Lung (tissue), 12 donors: ENCODE results near the gene FZR1. TPM values are rescaled to one million over a fixed set of nuclear protein-coding genes. Genes with fewer than 3 reads are reported as not detected.
"Not testable (repeated sequence)": the region's sequence is repeated elsewhere in the genome, so short reads cannot be mapped to it uniquely, and the experiment has no call there.

Source experiments
- ATAC-seq: fragments of 200-7000 bp; cut with Tn5 transposase; one replicate; pipeline ENCODE4 v1.9.1; 2020; ENCODE audit warnings: moderate number of reproducible peaks; ENCODE audit not compliant: insufficient read depth, low FRiP score
- DNase-seq, 3 donors: peaks; one replicate each; pipeline ENCODE4 v3.0.0-alpha.2; 2013 to 2017
- H3K27ac ChIP-seq, 2 donors: one replicate each; pipeline ENCODE4 v1.5.1; 2013; ENCODE audit warnings: mild to moderate bottlenecking in 2 of 2, moderate library complexity in 2 of 2, control low read depth in 1 of 2, inconsistent platforms in 1 of 2, low read depth in 1 of 2, low read length in 1 of 2
- H3K27me3 ChIP-seq, 3 donors: one replicate each; pipeline ENCODE4 v1.5.1; 2013; ENCODE audit warnings: low read length in 2 of 3; ENCODE audit not compliant: control insufficient read depth in 3 of 3, insufficient read depth in 3 of 3
- H3K36me3 ChIP-seq, 4 donors: one replicate each; pipeline ENCODE4 v1.5.1; 2013; ENCODE audit warnings: low read length in 4 of 4, mild to moderate bottlenecking in 1 of 4, moderate library complexity in 1 of 4; ENCODE audit not compliant: control insufficient read depth in 4 of 4, insufficient read depth in 4 of 4
- H3K4me1 ChIP-seq, 5 donors: one replicate each; pipeline ENCODE4 v1.5.1; 2013; ENCODE audit warnings: low read length in 5 of 5, mild to moderate bottlenecking in 2 of 5, moderate library complexity in 1 of 5; ENCODE audit not compliant: control insufficient read depth in 5 of 5, insufficient read depth in 5 of 5
- H3K4me3 ChIP-seq: one replicate; pipeline ENCODE4 v1.5.1; 2013; ENCODE audit warnings: mild to moderate bottlenecking, control low read depth, moderate library complexity
- H3K9ac ChIP-seq, 2 donors: one replicate each; pipeline ENCODE4 v1.5.1; 2013; ENCODE audit warnings: low read length in 2 of 2, control low read depth in 1 of 2; ENCODE audit not compliant: insufficient read depth in 1 of 2
- H3K9me3 ChIP-seq, 4 donors: one replicate each; pipeline ENCODE4 v1.5.1; 2013; ENCODE audit warnings: low read length in 3 of 4, mild to moderate bottlenecking in 1 of 4, moderate library complexity in 1 of 4; ENCODE audit not compliant: control insufficient read depth in 4 of 4, insufficient read depth in 3 of 4
- WGBS, 2 donors: extraction: QIAGEN DNeasy Blood & Tissue Kit; methylation state at CpG; one replicate each; pipeline ENCODE4 v1.1.7; 2013; 5-methylcytosine and 5-hydroxymethylcytosine counted together
- polyA plus RNA-seq, 2 donors: library from polyadenylated mRNA; stranded (reverse); fragments of 200-250 nt; gene quantifications; one replicate each; pipeline ENCODE4 v1.2.1, GENCODE V29; 2013
- total RNA-seq, 2 donors: library from RNA; depleted of rRNA in 1 of 2; stranded (reverse); fragments of >200 nt in 1 of 2; gene quantifications; one replicate each; pipeline ENCODE4 v1.2.1, GENCODE V29; 2014 to 2021
- TF ChIP-seq, protein P1 (sequence below): IDR thresholded peaks from 2 replicates; pipeline ENCODE4 v1.5.1; 2012; ENCODE audit warnings: mild to moderate bottlenecking; ENCODE audit errors: control extremely low read depth, extremely low read depth
- donor health status: control.
- donor health status: control.
- donor health status: Bipolar disorder and iron deficiency.
- donor health status: healthy.
- donor health status: DM: yes; HTN: yes; CAD: no.

The FZR1 gene
- total and polyA plus RNA-seq, 4 donors = 20.0 to 45.8 (median 28.3) TPM

DNA sequence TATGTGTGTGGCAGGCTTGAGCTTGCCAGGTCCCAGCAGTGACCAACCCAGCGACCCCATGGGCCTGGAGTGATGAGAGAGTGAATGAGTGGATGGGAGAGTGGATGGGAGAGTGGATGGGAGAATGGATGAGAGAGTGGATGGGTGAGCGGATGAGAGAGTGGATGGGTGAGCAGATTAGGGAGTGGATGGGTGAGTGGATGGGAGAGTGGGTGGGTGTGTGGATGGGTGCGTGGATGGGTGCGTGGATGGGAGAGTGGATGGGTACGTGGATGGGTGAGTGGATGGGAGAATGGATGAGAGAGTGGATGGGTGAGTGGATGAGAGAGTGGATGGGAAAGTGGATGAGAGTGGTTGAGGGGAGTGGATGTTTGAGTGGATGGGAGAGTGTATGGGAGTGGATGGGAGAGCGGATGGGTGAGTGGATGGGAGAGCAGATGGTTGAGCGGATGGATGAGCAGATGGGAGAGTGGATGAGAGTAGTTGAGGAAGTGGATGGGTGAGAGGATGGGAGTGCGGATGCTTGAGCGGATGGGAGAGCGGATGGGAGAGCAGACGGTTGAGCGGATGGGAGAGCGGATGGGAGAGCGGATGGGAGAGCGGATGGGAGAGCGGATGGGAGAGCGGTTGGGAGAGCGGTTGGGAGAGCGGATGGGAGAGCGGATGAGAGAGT lies 22.6 kb downstream of the FZR1 start:
- no peak for ATAC-seq

GRCh38 chr19:3529299-3529698 lies 23.2 kb downstream of the FZR1 start:
- peaks cover 7 to 73% (median 35%) of the 10 kb centered on the region in 4 donors for H3K36me3 ChIP-seq
- H3K9ac ChIP-seq, ATAC-seq, DNase-seq, H3K4me1 ChIP-seq, H3K27me3 ChIP-seq, H3K4me3 ChIP-seq, H3K27ac ChIP-seq, H3K9me3 ChIP-seq: not testable (repeated sequence)
- WGBS, 2 donors = 98 to 99% methylated on average over 7 of the region's 7 CpGs

More for the DNA sequence above, 22.6 kb downstream of the FZR1 start:
- Histone ChIP-seq H3K4me1 (no peaks in the 10 kb centered on the region), H3K9me3 (no peaks in the 10 kb centered on the region), H3K27me3 (no peaks in the 10 kb centered on the region), H3K4me3 (no peak overlapping the region), H3K9ac (no peak overlapping the region), H3K27ac (no peak overlapping the region), H3K36me3 (peaks cover 7 to 75% (median 37%) of the 10 kb centered on the region in 4 donors)
- TF ChIP-seq, protein P1, sequence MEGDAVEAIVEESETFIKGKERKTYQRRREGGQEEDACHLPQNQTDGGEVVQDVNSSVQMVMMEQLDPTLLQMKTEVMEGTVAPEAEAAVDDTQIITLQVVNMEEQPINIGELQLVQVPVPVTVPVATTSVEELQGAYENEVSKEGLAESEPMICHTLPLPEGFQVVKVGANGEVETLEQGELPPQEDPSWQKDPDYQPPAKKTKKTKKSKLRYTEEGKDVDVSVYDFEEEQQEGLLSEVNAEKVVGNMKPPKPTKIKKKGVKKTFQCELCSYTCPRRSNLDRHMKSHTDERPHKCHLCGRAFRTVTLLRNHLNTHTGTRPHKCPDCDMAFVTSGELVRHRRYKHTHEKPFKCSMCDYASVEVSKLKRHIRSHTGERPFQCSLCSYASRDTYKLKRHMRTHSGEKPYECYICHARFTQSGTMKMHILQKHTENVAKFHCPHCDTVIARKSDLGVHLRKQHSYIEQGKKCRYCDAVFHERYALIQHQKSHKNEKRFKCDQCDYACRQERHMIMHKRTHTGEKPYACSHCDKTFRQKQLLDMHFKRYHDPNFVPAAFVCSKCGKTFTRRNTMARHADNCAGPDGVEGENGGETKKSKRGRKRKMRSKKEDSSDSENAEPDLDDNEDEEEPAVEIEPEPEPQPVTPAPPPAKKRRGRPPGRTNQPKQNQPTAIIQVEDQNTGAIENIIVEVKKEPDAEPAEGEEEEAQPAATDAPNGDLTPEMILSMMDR = no peak
- DNase-seq = no peak
- WGBS, 2 donors = 94 to 100% methylated on average over 20 of the region's 20 CpGs

DNA sequence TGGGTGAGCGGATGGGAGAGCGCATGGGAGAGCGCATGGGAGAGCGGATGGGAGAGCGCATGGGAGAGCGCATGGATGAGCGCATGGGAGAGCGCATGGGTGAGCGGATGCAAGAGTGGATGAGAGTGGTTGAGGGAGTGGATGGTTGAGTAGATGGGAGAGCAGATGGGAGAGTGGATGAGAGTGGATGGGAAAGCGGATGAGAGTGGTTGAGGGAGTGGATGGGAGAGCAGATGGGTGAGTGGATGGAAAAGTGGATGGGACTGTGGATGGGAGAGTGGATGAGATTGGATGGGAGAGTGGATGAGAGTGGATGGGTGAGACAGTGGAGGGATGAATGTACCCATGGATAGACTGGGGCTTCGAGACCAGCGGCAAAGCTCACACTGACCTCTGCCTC lies 24.3 kb downstream of the FZR1 start:
- ATAC-seq (no peak), DNase-seq (no peak)
- H3K4me3 ChIP-seq = no peak overlapping the region
- H3K4me1 ChIP-seq = no peaks in the 10 kb centered on the region
- no peaks in the 10 kb centered on the region for H3K27me3 ChIP-seq
- TF ChIP-seq, protein P1 = no peak
- no peak overlapping the region for H3K27ac ChIP-seq
- H3K9ac ChIP-seq = no peak overlapping the region
- peaks cover 7 to 77% (median 33%) of the 10 kb centered on the region in 4 donors for H3K36me3 ChIP-seq
- H3K9me3 ChIP-seq = no peaks in the 10 kb centered on the region
- 97 to 99% methylated on average over 12 of the region's 12 CpGs for WGBS, 2 donors

DNA sequence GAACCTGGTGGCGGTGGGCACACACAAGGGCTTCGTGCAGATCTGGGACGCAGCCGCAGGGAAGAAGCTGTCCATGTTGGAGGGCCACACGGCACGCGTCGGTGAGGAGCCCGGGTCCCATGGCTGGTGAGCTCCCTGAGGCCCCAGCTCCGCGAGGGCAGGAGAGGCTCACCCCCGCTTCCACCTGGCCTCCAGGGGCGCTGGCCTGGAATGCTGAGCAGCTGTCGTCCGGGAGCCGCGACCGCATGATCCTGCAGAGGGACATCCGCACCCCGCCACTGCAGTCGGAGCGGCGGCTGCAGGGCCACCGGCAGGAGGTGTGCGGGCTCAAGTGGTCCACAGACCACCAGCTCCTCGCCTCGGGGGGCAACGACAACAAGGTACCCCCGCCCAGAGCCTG lies 25.6 kb downstream of the FZR1 start:
- peaks cover 7 to 79% (median 32%) of the 10 kb centered on the region in 4 donors for H3K36me3 ChIP-seq
- H3K9ac ChIP-seq = no peak overlapping the region
- H3K27ac ChIP-seq = no peak overlapping the region
- no peak for DNase-seq
- no peaks in the 10 kb centered on the region for H3K9me3 ChIP-seq
- no peaks in the 10 kb centered on the region for H3K4me1 ChIP-seq
- no peak for ATAC-seq
- no peak overlapping the region for H3K4me3 ChIP-seq
- no peaks in the 10 kb centered on the region for H3K27me3 ChIP-seq
- WGBS, 2 donors = 94 to 95% methylated on average over 27 to 29 of the region's 29 CpGs
- TF ChIP-seq, protein P1 = no peak
